T-helper 1 cell (primary cell): ENCODE results near the gene DYNLT2.
"Not testable (repeated sequence)": the region's sequence is repeated elsewhere in the genome, so short reads cannot be mapped to it uniquely, and the experiment has no call there.

Experiments used
- DNase-seq, 5 donors: peaks; one replicate each; pipeline ENCODE4 v3.0.0-alpha.2; 2012 to 2020

Gene DYNLT2

GRCh38 chr6:169726963-169727362 is 24.4 kb downstream of the DYNLT2 start:
- no peak for DNase-seq

- DNase-seq: no peak
These were observed 25.3 kb downstream of the DYNLT2 start for GRCh38 chr6:169726049-169726400.

- DNase-seq: peak in 1 of 5 donors; percentile 6
These were observed 26.0 kb downstream of the DYNLT2 start for GRCh38 chr6:169725125-169726048.

- DNase-seq: peak; percentile 48 to 74 (median 53)
These were observed 26.8 kb downstream of the DYNLT2 start, which contains the start of gene PHF10 for GRCh38 chr6:169724494-169725124. PHF10 (minus strand) TSS chr6:169724500; CDS start chr6:169723931, 569 bp downstream.

- peak; percentile 16 to 62 (median 25) for DNase-seq
These were observed 27.3 kb downstream of the DYNLT2 start for GRCh38 chr6:169723991-169724493.

- peak; percentile 41 to 71 (median 58) for DNase-seq
These were observed 28.0 kb downstream of the DYNLT2 start for GRCh38 chr6:169723200-169723909.

GRCh38 chr6:169722362-169723199 is 28.8 kb downstream of the DYNLT2 start:
- peak in 3 of 5 donors; percentile 23 to 44 (median 35) for DNase-seq

GRCh38 chr6:169720207-169720855 is 31.0 kb downstream of the DYNLT2 start:
- DNase-seq: no peak

GRCh38 chr6:169719117-169719516 is 32.3 kb downstream of the DYNLT2 start:
- DNase-seq: no peak

- no peak for DNase-seq
These were observed 36.8 kb downstream of the DYNLT2 start for GRCh38 chr6:169714595-169714994.

GRCh38 chr6:169714178-169714577 is 37.2 kb downstream of the DYNLT2 start:
- no peak for DNase-seq

- no peak for DNase-seq
These were observed 41.4 kb downstream of the DYNLT2 start for GRCh38 chr6:169710009-169710408.

GRCh38 chr6:169709293-169709692 is 42.1 kb downstream of the DYNLT2 start:
- no peak for DNase-seq

- DNase-seq: no peak
These were observed 43.6 kb downstream of the DYNLT2 start for GRCh38 chr6:169707772-169708171.

- DNase-seq: no peak
These were observed 48.5 kb downstream of the DYNLT2 start for GRCh38 chr6:169702840-169703246.

- peak; percentile 94 to 96 (median 96) for DNase-seq
These were observed 49.2 kb downstream of the DYNLT2 start, which contains the start of the genes C6orf120 and WDR27 for GRCh38 chr6:169701954-169702839. C6orf120 (plus strand) TSS chr6:169702126; CDS start chr6:169702460, 334 bp downstream. WDR27 (minus strand) TSS chr6:169702029; CDS start chr6:169689005, 13,024 bp downstream.

GRCh38 chr6:169701311-169701953 is 49.9 kb downstream of the DYNLT2 start:
- DNase-seq: no peak

- no peak for DNase-seq
These were observed 51.1 kb downstream of the DYNLT2 start for GRCh38 chr6:169700296-169700695.

- not testable (repeated sequence) for DNase-seq
These were observed 54.3 kb downstream of the DYNLT2 start for GRCh38 chr6:169697115-169697514.

GRCh38 chr6:169695131-169695530 is 56.2 kb downstream of the DYNLT2 start:
- DNase-seq: no peak
